ENCODE results near the gene OARD1.
"Not testable (repeated sequence)": the region's sequence is repeated elsewhere in the genome, so short reads cannot be mapped to it uniquely, and the experiment has no call there.

The OARD1 gene

DNA sequence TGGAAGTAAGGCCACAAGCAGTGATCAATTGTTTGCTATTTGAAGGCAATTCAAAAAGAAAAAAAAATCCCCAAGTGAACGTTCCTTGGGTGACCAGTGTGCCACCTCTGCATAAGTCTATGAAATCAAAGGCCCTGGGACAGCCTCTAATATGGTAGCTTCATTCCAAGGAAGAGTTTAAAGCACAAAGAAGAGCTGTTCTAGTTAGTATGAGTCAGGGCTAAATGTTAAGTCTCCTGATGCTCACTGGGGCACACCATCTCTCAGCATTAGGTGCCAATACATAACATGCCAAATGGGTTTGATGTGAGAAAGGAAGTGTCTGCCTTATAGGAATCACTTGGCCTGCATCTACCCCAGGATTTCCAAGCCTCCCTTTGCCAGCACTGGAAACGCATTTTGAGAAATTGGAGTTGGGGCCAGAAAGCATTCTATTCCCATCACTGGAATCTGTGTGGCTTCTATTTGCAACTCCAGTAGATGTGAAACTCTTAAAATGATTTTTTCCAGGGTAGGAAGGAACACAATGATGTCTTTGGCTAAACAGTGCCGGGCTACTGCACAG is 46.1 kb downstream of the OARD1 start:
- no peak for DNase-seq

DNA sequence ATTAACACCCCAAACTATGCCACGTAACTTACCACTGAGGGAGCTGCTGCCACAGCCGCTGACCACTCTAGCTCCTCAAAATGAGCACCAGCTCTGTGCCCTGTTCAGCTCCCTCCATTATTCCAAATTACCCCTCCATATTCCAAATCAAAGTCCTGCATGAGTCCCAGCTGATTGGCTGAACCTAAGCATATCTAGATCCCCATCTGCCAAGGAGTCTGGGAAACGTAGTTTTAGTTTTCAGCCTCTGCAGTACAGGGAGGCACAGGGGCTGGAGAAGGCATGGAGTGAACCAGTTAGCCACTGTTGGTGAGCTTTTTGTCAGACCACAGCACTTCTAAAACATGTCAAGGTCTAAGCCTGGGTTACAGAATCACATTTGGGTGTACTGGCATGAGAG is 49.0 kb downstream of the OARD1 start:
- DNase-seq, result no peak

DNA sequence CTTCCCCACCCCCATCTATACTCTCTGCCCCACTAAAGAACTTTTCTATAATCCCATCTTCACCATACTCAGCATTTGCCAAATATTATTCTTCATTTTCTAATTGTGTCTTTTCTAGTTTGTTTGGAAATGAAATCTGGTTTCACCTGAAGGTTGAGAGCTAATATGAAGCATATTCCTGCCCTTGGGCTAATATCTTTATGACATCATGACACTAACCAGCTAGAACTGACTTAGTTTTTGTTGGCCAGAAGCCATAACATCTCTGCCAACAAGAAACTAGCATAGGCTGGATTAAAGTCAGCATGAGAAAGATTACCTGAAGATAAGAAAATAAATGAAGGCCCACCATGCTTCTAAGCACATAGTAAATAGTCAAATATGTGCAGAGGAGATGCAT is 49.9 kb downstream of the OARD1 start:
- DNase-seq, result no peak

DNA sequence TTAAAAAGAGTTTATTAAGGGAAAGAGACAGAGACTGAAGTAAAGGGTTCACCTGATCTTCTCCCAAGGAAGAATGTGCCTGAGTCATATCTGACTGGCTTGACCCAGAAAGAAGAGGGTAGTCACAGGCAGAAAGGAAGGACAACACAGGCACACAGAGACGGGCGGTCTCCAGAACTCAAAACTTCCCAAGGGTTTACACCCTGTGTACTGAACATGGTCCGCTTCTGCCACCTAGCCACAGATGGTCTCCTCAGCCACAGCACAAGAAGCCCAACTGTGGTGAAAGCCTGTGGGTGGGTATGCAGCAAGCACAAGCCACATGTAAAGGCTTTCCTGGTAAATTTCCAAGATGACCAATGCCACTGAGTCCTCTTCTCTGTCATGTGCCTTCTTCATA is 50.3 kb downstream of the OARD1 start:
- no peak for DNase-seq

DNA sequence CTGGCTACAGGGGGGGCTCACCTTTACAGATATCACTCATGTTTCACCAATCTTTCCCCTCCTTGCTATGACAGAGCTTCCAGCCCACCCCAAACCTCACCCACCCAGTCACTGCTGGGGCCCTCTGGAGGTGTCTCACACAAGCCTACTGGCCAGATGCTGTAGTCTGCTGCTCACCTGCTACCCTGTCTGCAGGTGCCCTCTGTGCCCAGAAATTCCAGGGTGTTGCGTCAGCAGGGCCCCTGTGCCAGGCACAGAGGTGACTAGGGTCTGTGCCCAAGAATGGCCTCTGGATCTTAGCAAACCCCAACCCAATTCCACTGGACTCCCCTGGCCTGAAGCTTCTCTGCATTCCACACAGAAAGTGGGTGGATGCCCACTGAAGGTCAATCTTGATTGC is 54.5 kb downstream of the OARD1 start:
- DNase-seq, result no peak

DNA sequence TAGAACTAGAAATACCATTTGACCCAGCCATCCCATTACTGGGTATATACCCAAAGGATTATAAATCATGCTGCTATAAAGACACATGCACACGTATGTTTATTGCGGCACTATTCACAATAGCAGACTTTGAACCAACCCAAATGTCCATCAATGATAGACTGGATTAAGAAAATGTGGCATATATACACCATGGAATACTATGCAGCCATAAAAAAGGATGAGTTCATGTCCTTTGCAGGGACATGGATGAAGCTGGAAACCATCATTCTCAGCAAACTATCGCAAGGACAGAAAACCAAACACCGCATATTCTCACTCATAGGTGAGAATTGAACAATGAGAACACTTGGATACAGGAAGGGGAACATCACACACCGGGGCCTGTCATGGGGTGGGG is 56.3 kb downstream of the OARD1 start:
- DNase-seq, result not testable (repeated sequence)

DNA sequence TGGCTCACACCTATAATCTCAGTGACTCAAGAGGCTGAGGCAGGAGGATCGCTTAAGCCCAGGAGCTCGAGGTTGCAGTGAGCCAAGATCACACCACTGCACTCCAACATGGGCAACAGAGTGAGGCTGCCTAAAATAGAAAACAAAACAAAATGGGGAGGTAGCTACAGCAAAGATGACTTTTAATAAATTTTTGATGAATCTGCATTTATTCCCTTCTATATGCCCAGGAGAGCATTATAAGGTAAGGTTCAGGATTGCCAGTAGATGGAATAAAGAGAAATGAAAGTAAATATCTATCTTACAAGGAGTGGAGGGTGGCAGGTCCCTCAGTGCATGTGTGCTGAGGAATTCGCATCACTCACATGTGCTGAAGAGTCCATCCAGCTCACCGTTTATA is 57.4 kb downstream of the OARD1 start:
- no peak for DNase-seq

Data from T-helper 9 cell (primary cell).